Activated CD8-positive, alpha-beta memory T cell treated with anti-CD3 and anti-CD28 coated beads for 24 hours (primary cell): ENCODE results near the gene EP300.
A peak's percentile ranks its signal among the peaks of the same experiment; 100 is the strongest.
"Not testable (repeated sequence)": the region's sequence is repeated elsewhere in the genome, so short reads cannot be mapped to it uniquely, and the experiment has no call there.

Source experiments
- DNase-seq: peaks from one replicate; pipeline ENCODE4 v3.0.0-alpha.2; 2020

EP300 gene

DNA sequence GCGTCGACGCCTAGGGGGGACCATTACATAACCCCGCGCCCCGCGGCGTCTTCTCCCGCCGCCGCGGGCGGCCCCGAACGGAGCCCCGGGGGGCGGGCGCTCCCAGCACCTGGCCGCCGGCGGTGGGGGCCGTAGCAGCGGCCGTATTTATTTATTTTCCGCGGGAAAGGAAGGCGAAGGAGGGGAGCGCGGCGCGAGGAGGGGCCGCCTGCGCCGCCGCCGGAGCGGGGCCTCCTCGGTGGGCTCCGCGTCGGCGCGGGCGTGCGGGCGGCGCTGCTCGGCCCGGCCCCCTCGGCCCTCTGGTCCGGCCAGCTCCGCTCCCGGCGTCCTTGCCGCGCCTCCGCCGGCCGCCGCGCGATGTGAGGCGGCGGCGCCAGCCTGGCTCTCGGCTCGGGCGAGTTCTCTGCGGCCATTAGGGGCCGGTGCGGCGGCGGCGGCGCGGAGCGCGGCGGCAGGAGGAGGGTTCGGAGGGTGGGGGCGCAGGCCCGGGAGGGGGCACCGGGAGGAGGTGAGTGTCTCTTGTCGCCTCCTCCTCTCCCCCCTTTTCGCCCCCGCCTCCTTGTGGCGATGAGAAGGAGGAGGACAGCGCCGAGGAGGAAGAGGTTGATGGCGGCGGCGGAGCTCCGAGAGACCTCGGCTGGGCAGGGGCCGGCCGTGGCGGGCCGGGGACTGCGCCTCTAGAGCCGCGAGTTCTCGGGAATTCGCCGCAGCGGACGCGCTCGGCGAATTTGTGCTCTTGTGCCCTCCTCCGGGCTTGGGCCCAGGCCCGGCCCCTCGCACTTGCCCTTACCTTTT is at the start of gene EP300:
EP300 (plus strand) TSS at position 570 of the 795 bp plus-strand sequence. CDS start 413 bp downstream, outside the sequence.
- peak; percentile 89 for DNase-seq

DNA sequence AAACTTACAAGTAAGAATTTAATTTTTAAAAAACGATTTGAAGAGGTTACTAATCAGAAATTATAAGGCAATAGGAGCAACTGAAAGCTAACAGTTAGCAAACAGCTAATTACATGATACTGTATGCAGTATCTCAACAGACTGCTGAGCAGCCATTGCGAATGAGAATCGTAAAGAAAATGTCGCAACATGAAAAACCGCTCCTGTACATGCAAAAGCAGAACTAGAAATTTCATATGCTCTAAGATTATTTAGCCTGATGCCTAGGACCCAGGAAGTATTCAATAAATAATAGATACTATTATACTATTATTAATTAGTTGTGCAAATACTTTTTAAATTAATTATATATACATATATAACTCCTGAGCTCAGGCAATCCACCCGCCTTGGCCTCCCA is 48.7 kb upstream of the EP300 start:
- DNase-seq = no peak

- not testable (repeated sequence) for DNase-seq
Observed at GRCh38 chr22:41045575-41045974, 46.8 kb upstream of the EP300 start.

GRCh38 chr22:41047801-41048211 is 44.6 kb upstream of the EP300 start:
- DNase-seq = no peak

- DNase-seq = not testable (repeated sequence)
Observed at GRCh38 chr22:41048345-41048744, 44.0 kb upstream of the EP300 start.

DNA sequence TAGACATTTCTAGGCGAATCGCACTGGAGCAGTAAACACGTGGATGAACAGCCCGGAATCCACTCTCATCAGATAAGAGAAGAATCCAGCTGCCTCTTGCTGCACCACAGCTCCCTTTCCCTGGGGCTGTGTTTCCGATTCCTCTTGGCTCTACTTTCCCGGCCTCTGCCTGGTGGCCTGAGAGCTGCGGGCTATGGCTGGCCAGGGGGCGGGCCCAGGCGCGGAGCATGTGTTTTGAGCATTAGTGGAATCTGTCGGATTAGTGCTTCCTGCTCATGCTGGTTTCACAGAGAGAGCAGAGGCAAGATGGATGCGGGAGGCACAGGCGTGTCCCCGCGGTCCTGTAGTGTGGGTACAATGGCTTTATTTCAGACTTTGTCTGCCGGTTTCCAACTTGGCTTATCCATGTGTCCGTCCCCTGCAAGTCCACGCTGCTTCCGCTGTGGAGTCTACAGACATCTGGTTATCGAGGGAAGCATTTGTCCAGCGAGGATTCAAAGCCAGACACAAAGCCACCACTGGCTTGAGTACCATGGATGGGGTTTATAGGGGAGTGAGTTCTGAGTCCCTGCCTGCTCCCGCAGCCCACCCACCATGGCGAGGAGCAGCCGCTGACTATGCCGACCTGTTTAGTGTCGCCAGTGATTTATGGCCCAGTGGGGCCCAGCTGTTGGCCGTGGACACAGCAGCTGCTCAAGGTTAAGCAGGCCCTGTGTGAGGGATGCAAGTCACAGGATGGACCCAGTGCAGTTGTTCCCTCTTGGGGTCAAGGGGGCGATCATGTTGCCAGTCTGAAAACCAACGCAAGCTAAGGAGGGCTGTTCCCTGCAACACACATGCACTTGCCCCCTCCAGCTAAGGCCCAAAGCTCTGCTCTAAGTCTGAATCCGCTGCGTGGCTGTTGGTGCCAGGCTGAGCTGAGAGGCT is 43.3 kb upstream of the EP300 start:
- DNase-seq = no peak

DNA sequence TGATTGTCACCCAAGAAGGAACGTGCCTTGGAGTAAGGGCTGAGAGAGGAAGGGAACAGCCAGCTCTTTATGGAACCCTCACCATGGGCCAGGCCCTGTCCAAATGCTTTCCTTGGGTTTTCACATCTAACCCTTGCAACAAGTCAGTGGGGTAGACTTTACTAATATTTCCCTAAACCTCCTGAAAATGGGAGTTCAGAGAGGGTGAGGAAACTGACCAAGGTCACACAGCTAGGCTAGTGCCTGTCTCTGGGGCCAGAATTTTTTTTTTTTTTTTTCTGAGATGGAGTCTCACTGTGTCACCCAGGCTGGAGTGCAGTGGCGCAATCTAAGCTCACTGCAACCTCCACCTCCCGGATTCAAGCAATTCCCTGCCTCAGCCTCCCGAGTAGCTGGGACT is 42.6 kb upstream of the EP300 start:
- DNase-seq = not testable (repeated sequence)

DNA sequence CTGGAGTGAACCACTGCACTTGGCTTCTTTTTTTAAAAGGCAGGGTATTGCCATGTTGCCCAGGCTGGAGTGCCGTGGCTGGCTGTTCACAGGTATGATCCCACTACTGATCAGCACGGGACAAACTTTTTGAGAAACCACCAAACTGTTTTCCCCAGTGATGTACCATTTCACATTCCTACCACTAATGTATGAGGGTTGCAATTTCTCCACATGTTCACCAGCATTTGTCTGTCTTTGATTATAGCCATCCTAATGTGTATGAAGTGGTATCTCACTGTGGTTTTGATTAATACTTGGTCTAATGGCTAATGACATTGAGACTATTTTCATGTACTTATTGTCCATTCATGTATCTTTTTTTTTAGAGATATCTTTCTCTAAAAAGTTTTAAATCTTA is 41.5 kb upstream of the EP300 start:
- no peak for DNase-seq

- no peak for DNase-seq
Observed at GRCh38 chr22:41052661-41053490, 39.5 kb upstream of the EP300 start.

- no peak for DNase-seq
Observed at GRCh38 chr22:41057076-41057475, 35.3 kb upstream of the EP300 start.

GRCh38 chr22:41062146-41062545 is 30.2 kb upstream of the EP300 start:
- DNase-seq = no peak

GRCh38 chr22:41064326-41064725 is 28.1 kb upstream of the EP300 start:
- not testable (repeated sequence) for DNase-seq

DNA sequence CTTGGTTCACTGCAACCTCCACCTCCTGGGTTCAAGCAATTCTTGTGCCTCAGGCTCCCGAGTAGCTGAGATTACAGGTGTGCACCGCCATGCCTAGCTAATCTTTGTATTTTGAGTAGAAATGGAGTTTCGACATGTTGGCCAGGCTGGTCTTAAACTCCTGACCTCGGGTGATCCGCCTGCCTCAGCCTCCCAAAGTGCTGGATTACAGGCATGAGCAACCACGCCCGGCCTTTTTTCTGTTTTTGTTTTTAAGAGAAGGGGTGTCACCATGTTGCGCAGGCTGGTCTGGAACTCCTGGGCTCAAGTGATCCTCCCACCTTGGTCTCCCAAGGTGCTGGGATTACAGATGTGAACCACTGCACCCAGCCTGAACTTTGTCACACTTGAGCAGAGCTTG is 26.1 kb upstream of the EP300 start:
- not testable (repeated sequence) for DNase-seq

GRCh38 chr22:41067968-41068367 is 24.4 kb upstream of the EP300 start:
- DNase-seq = not testable (repeated sequence)

DNA sequence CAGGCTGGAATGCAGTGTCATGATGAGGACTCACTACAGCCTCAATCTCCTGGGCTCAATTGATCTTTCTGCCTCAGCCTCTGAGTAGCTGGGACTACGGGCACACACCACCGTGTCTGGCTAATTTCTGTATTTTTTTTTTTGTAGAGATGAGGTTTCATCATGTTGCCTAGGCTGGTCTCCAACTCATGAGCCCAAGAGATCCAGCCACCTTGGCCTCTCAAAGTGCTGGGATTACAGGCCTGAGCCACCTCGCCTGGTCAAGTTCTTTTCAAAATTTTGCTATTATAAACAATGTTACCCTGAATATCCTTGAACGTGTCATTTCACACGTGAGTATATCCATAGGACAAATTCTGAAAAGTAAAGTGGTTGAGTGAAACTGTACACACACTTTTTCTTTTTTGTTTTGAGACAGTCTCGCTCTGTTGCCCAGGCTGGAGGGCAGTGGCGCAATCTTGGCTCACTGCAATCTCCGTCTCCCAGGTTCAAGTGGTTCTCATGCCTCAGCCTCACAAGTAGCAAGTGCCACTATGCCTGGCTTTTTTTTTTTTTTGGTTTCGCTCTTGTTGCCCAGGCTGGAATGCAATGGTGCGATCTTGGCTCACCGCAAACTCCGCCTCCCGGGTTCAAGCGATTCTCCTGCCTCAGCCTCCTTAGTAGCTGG is 21.6 kb upstream of the EP300 start:
- no peak for DNase-seq

DNA sequence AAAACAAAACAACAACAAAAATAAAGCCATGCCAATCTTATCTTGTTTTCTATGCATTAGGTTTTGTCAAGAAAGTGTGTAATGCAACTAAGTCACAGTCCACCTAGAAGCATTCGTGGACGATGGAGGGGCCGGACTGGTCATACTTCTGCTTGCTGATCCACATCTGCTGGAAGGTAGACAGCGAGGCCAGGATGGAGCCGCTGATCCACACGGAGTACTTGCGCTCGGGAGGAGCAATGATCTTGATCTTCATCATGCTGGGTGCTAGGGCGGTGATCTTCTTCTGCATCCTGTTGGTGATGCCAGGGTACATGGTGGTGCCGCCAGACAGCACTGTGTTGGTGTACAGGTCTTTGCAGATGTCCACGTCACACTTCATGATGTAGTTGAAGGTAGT is 18.3 kb upstream of the EP300 start:
- no peak for DNase-seq

DNA sequence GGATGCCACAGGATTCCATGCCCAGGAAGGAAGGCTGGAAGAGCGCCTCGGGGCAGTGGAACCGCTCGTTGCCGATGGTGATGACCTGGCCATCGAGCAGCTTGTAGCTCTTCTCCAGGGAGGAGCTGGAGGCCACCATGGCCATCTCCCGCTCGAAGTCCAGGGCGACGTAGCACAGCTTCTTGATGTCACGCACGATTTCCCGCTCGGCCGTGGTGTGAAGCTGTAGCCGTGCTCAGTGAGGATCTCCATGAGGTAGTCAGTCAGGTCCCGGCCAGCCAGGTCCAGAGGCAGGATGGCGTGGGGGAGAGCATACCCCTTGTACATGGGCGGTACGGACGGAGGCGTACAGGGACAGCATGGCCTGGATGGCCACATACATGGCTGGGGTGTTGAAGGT is 17.9 kb upstream of the EP300 start:
- no peak for DNase-seq

DNA sequence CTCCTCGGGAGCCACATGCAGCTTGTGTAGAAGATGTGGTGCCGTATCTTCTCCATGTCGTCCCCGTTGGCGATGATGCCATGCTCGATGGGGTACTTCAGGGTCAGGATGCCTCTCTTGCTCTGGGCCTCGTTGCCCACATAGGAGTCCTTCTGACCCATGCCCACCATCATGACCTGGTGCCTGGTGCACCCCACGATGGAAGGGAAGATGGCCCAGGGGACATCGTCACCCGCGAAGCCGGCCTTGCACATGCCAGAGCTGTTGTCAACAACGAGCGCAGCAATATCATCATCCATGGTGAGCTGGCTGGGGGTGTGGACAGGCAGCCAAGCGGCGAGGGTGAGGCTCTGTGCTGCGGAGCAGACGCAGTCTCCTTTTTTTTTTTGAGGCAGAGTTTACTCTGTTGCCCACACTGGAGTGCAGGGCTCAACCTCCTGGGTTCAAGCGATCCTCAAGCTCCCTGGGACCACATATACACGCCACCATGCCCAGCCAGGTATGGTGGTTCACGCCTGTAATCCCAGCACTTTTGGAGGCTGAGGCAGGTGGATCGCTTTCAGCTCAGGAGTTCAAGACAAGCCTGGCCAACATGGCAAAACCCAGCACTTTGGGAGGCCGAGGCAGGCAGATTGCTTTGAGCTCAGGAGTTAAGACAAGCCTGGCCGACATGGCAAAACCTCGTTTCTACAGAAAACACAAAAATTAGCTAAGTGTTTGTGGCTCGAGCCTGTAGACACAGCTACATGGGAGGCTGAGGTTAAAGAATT is 17.3 kb upstream of the EP300 start:
- DNase-seq = no peak

GRCh38 chr22:41075946-41076345 is 16.4 kb upstream of the EP300 start:
- DNase-seq = no peak

DNA sequence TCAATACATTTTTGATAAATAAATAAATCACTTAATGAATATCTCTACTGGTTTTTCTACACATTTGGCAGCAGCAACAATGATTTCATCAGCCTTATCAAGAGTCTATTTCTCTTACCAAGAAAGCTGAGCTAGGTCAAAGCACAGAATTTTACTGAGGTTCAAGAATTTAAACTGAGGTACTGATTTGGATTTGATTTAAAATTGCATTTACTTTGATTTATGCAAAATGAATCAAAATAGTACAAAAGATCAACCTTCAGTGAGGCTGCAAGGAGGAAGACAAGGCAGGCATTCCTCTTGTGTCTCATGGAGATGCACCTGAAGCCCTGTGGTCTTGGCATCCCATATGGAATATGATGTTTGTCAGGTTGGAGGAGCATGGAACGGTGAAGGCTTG is 15.5 kb upstream of the EP300 start:
- no peak for DNase-seq

DNA sequence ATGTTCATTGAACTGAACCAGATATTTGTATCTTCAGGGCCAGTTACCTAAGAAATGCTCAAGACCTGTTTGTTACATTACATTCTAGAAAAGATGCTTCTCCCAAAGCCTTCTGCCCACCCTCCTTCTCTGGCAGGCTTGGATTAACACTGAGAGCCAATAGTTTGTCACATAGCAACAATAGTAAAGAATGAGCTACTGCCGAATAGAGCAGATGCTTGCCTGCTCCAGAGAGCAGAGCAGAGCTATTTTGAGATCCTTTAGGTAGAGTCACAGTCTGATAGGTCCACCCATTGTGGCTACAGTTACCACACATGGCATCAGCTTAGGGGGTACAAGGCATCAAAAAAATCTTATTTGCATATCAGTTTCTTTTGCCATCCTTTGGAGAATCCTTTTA is 13.5 kb upstream of the EP300 start:
- DNase-seq = no peak

GRCh38 chr22:41085842-41086241 is 6.5 kb upstream of the EP300 start:
- no peak for DNase-seq
